GM21381 (cell line): ENCODE data around the gene PIK3R1.
"Not testable (repeated sequence)": the region's sequence is repeated elsewhere in the genome, so short reads cannot be mapped to it uniquely, and the experiment has no call there.

Source experiments
- ATAC-seq: cut with Tn5 transposase; IDR thresholded peaks from one replicate; pipeline ENCODE4 v1.9.1; 2021; ENCODE audit warnings: mild to moderate bottlenecking, moderate library complexity; ENCODE audit not compliant: unreplicated experiment

Gene PIK3R1

DNA sequence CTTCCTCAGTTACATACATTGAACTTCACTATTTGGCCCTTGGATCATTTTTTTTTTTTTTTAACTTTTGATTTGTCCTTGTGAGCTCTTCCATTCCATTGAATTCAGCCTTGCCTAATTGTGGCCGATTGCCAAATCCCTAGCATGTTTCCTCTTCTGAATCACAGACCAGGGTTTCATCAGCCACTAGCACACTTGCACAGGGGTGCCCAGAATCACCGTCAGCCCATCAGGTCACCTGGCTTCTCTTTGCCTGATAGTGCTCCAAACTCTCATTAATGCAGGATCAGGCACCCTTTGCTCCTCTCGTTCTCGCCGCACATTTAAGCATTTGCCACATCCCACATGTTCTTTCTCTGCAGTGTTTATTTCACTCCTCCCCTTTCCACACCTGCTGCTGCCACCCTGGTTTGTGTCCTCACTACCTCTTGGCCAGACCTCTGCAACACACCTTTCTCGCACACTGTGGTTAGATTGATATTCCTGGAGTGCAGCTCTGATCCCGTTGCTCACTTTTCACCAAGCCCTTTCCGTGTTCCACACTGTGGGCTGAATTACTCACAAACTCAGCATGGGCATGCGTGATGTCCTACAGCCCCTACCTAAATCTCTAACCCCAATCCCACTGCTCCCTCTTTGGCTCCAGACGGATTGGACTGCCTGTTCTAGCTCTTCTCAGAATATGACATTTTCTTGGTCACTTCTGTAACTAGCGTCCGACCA is 9.8 kb downstream of the PIK3R1 start:
- no peak for ATAC-seq

DNA sequence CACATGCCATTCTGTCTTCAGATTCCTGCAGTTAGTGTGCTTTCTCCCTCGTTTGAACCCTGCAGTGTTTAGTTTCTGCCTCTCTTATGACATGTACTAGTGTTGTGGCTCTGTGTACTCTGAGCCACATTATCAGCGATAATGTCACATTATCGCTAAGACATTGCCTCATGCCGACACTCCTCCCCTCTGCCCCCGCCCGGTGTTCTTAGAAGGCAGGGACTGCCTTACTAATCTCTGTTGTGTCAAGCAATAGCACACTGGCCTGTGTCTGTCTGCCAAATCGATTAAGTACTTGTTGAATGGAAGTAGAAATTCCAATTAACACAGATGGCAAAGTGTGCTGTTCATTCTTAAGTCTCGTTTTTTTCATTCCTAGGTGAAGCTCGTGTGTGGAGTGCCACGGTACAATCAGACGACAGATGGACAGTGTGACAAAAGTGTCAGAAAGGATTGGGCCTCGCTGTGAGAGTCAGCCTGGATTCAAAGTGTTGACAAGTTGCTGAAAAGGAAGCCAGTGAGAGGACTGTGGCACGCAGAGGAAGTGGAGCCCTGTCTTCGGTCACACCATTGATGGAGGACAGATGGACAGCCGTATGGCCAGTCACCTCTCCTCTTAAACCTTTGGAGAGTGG is 10.5 kb downstream of the PIK3R1 start:
- no peak for ATAC-seq

DNA sequence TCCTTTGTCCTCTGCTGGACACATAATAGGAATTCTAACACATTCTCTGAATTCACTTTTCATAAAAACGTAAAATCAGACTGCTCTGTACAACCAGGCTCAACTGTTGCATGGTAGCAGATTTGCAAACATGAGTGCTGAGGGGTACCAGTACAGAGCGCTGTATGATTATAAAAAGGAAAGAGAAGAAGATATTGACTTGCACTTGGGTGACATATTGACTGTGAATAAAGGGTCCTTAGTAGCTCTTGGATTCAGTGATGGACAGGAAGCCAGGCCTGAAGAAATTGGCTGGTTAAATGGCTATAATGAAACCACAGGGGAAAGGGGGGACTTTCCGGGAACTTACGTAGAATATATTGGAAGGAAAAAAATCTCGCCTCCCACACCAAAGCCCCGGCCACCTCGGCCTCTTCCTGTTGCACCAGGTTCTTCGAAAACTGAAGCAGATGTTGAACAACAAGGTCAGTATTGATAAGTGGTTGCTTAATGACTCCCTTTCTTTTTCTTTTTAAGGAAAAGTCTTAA is 11.1 kb downstream of the PIK3R1 start:
- ATAC-seq: no peak

DNA sequence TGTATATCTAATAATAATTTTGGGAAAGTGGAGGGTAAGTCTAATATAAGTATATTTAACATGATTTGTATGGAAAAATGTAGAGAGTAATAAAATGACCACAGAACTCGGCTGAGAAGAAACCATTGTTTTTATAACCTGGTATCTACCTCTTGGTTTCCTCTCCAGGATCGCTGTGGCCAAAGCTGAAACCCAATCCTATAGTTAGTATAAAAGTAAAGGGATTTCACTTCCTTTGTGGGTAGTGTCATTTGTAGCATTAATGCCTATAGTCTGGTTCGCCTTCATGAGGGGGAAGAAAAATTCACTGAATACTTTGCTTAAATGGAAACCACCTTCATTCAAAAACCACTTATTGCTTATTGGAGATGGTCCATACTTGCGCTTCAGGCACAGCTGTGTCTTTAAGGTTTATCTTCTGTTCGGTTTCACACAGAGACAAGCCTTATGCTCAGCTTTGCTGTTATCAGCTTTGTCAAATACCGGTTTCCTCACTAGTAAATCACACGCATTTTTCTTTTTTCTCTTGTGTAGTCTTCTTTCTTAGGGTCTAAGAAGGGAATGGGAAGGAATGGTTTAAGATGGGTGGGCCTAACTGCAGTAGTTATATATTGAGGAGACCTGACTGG is 12.1 kb downstream of the PIK3R1 start:
- ATAC-seq: no peak

DNA sequence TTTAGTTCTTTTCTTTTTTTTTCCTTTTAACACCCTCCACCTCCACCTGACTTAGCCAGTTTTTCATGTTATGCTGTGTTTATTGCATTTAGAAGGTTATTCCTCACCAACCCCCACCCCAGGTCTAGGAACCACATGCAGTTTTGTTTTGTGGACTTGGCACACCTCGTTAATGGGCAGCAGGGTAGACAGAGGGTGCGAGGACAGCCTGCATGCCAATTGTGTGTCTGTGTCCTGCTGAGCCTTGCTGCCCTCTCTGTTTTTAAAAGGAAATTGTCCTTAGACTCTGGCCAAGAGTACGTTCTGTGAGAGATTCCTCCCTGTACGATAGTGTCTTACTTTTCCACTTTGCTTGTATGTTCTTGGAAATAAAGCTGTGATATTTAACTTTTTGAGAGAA is 13.9 kb downstream of the PIK3R1 start:
- ATAC-seq: no peak

DNA sequence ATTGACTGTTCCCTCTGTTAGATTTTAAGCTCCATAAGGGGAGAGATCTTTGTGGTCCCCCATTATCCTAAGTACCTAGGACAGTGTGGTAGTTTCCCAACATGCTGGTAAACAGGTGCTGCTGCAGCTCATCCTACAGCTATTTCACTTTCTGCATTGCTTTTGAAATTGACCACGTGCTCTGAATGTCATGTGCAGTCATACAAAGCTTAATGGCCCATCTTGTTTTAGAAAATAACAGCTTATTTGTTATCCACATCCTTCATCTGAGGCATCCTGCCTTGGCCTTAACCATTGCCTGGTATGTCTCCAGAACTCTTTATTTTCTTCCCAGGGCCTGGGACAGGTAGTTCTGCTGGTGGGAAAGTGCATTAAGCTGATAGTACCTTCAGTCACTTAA is 14.7 kb downstream of the PIK3R1 start:
- no peak for ATAC-seq

DNA sequence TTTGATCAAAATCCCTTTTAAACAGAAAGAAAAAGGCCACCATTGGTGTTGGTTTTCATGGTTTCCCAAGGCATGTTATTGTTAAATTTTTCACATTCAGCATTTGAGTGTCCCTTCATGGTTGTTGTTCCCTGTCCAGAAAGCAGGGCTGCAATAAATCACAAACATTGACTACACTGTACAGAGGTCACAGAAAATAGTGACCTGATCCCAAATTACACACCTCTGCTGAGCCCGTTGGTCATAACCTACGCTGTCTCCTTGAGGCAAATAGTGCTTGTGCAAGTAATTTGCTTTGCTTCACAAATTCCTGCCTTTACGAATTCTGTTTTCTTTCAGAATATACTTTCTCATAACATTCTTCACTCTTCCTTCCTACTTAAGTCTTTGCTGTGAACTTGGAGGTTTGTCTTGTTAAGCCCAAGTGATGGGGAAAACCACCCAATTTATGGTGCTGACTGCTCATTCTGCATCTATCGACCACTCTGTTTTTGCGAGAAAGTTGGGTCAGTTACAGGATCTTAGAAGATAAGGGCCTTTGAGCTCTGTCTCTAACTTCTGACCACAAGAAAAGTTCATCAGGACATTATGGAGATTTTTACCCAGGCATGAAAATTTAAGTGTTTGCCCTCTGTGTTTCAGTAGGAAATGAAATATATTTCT is 16.0 kb downstream of the PIK3R1 start:
- ATAC-seq: no peak

DNA sequence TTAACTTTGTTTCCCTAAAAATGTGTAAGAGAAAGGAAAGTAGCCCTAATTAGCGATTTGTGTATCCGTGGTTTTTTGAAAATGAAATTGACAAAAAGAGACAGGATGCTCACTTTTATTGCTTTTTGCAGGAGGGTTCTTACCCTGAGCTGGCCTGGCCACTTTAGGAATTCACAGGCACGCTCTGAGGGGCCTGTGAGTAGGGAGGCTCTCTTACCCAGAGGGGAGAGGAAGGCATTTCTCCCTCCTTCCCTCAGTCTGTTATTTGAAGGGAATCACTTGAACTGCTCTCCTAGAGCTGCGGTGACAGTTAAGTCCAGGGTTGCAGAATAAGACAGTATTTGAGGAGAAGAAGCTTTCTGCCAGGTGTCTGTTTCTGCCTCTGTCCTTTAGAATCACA is 16.7 kb downstream of the PIK3R1 start:
- no peak for ATAC-seq

DNA sequence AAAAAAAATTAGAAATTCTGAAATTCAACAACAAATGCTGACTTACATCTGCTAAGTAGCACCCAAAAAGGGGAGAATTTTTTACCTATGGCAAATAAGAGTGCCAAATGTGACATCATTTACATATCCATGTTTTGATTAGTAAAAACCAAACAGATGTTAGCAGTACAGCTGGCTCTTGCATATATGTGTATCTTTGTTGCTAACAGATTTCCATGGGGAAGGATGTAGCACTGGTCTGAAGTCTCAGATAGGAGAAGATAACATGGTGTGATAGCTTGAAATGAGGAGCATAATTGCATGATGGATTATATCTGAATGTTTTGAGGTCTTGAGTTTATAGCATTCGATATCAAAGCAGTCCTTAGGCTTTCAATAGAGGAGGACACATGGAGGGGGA is 17.5 kb downstream of the PIK3R1 start:
- ATAC-seq: no peak

DNA sequence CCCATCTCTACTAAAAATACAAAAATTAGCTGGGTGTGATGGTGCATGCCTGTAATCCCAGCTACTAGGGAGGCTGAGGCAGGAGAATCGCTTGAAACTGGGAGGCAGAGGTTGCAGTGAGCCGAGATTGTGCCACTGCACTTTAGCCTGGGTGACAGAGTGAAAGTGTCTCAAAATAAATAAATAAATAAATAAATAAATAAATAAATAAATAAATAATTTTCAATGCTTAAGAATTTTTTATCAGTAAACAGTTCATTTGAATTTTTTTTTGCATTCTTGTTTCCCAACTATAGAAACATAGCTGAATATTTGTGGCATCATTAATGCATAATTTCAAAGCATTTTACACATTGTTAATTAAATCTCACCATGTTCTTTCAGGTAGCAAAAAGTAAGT is 19.7 kb downstream of the PIK3R1 start:
- ATAC-seq: not testable (repeated sequence)

DNA sequence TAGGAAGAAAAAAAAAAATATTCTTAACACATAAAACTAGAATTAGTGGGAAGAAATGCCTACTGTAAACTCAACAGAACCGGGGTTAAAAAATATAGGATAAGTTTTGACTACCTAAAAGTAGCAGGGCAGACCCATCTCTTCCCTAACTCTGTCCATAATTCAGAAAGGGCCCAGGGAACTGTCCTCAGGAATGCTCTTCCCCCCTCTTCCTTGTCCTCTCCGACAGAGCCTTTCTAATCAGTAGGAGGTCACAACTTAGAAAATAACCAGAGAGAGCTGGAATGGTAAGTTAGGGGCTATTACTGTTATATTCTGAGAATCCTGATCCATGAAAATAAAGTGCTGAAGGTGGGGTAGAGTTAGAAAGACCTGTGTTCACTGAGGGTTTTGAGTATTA is 22.2 kb downstream of the PIK3R1 start:
- no peak for ATAC-seq

DNA sequence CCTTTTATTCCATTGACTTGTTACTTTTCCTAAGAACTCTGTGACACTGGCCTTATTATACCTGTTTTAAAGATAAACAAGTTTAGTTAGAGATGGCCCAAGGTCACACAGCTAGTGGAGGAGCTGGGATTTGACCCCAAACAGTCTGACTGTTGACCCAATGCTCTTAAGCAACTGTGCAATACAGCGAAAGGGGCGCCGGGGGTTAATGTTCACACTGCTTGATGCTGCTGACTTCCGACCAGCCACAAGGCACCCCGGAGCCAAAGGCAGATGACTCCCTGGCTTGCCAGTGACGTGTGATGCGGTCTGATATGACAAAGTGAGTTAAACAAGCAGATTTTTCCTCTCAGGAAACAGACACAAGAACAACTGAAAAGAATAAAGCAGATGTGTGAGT is 23.9 kb downstream of the PIK3R1 start:
- peak; percentile 91 for ATAC-seq

DNA sequence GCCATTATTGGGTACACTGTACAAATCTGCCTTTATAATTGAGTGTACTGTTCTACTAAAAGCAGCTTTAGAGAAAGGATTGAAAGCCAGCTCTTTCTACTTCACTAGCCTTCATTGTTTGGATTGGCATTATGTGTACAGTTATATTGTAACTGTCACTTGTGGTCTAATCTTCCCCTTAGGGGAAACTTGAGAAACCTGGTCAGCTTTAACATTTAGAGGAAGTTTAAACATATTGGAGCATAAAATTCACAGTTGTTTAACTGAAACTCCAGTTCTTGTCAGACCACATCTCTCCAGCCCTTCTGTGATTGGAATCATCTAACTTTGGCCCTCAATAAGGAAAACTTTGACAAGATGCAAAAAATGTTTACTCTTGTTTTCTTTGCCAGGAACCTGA is 24.6 kb downstream of the PIK3R1 start:
- peak; percentile 59 for ATAC-seq

DNA sequence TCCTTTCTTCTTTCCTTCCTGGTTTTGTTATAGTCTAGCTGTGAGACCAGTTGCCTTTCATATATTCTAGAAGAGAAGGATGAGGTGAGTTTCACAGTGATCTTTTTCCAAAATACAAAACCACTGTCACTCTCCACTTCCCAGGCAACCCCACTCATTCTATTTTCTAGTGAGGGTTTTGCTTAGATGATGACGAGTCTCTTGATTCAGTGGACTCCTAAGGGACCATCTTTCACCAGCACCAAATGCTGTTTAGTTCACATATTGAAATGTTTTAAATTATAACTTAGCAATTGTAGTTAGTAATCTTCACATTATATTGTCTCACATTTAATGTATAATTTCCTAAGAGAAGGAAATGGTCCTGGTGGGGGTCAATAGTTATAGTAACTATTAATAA is 25.2 kb downstream of the PIK3R1 start:
- no peak for ATAC-seq

DNA sequence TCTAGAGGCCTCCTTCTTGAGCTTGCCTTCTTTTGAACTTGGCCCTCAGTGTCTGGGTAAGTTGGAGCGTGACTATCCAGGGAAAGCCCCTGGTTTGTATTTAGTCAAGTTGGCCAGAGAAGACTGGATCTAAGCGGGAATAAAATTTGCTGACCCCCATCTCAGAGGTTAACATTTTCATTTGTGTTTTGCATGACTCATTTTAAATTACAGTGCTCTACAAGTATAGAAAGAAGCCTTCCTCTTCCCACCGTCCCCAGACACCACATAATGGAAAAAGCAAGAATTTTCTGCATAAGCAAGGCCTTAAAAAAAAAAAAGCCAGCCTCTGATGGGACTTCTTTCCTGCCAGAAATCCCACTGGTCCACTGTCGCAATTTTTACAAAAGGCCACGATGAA is 27.2 kb downstream of the PIK3R1 start:
- no peak for ATAC-seq

DNA sequence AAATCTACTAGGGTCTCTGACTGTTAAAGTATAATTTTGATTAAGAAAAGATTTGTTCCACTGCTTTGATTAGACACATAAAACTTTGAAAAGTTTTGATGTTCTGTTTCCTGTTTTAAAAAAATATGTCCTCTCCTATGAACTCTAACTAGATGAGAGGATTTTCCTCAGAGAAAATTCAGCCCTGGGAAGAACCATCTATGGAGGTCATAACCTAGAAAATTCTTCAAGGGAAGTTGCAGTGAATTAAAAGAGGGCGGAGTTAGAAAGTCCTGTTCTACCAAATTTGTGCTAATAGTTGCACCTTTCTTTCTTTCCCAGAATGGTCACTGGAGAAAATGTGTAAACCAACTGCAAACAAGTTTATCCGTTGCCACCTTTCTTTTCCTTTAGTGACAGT is 27.7 kb downstream of the PIK3R1 start:
- no peak for ATAC-seq

DNA sequence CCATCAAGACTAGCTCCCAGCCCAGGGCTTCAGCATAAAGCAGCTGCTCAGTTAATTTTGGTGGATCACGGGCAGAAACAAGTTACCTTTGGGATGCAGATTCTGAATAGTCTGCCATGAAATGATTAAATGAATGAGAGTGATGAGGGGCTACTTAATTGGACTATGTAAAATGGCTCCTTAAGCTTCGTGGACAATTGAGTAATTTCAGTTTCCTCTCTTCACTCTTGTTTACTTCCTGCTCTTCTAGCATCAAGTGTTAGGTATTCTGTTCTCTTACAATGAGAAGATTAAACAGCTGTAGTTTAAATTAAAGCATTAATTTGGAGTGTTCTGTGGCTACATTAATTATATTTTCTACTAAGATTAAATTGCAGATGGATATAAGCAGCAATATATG is 28.1 kb downstream of the PIK3R1 start:
- no peak for ATAC-seq

DNA sequence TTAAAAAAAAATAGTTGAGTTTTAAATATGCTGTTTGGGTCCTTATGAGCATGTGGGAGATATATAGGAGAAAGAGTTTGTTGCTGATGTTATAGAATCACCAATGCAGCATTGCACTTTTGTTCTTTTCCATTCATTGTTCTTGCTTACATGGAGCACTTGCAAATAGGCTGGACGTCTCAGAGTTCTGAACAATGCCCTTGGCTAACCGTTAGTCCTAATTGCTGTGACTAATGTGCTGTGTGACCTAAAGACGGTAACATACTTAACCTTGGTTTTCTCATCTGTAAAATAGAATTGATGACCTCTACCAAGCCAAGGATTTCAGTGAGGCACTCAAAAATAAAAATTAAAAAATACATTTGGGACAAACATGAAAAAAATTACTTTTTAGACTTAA is 29.8 kb downstream of the PIK3R1 start:
- ATAC-seq: no peak

DNA sequence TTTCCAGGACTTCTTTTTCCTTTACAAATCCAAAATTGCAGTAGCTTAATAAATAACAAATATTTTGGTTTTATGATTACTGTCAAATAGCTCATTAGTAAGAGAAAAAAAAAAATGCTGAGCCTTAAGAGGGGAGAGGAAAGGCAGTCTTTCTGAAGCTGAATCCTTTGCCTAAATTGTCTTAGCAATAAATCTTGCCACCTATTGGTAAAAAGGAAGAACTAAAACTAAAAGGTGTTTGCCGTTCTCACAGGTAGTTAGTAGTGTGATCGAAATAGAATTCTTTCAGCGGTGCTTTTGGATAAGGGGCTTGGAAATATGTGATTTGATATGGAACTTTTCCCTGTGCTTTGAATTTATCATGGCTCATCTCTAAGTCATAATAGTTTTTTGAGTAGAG is 31.2 kb downstream of the PIK3R1 start:
- no peak for ATAC-seq

DNA sequence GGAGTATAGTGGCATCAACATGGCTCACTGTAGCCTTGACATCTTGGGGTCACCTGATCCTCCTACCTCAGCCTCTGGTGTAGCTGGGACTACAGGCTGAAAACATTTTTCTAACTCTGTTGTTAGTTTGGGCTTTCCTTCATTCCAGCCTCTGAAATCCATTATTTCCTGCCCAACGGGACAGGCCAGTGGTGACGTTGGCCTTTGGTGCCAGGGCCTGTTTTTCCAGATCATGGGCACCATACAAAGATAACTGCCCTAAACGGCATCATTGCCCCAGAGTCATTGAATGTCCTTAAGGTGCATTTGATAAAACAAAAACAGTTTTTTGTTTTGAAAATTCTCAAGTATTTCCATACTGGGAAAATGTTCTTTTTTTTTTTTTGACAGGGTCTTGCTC is 32.1 kb downstream of the PIK3R1 start:
- no peak for ATAC-seq

DNA sequence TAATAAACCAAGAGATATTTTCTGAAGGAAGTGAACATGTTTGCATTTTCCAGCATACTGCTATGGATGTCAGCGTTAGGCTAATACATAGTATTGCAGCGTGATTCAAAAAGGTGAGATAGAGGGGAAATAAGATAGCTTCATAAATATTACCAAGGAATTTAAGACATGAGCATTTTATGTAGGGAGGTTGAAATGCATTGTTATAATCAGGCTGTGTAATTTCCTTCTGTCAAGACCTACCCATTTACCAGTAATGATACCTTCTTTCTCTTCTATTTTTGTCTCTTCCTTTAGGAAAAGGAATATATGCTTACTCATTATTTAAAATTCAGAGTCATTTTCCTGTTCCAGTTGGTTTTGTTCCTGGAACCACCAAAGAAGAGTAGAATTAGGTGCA is 33.3 kb downstream of the PIK3R1 start:
- ATAC-seq: no peak

DNA sequence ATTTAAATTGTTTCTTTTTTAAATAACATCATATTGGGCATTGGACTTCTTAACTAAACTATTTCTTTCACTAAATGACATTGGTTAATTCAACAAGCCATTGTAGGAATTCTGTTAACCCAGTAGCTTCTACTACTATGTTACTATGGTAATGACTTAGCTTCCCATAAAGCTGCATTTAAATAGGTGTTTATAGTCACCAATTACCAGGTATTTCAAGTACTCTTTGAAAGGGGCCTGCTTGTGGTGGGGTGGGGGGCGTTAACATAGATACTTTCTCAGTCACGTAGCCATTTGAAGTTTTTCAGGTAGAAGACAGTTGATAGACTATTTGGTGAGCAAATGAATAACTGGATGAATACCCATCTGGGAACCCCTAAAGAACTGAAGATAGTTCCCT is 34.0 kb downstream of the PIK3R1 start:
- ATAC-seq: no peak
